ENCODE results near the gene MAP7D3.

MAP7D3 gene

DNA sequence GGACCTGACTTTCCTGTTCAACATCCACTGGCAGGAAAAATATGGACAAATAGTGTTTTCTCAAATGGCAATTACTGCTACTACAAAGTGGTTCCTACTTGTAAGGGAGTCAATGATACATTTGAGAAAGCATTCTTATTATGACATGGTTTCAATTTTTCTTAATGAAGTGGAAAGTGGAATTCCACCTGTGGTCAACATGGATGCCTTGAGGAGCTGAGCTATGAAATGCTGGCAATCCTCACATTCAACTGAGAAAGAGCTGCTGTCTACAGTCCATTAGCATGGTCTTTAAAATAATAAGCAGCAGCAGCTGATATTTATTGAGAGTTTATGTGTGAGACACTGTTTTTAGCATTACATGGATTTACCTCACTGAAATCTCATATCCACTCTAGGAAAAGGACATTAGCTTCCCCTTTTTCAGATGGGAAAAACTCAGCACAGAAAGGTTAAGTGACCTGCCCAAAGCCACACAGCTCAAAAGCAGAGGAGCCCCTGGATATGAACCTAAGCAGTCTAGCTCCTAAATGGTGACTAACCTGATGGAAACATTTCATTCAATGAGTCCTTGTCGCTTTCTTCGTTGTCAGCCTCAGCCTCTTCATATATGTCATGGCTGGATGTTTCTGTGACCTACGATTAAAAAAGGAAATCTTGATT, 29.2 kb downstream of the MAP7D3 start:
- no peak for TF ChIP-seq CTCF (conservative IDR thresholded peaks at IDR 0.05; ENCODE audit: low read depth, low read length)
- DNase-seq (ENCODE audit: low read depth) = no peak
- H3K4me3 ChIP-seq (ENCODE audit: low read depth, low read length) = no peak overlapping the region

- no peak for DNase-seq (ENCODE audit: low read depth)
- TF ChIP-seq CTCF (conservative IDR thresholded peaks at IDR 0.05; ENCODE audit: low read depth, low read length) = no peak
Measured at GRCh38 chrX:136220951-136221350, 30.2 kb downstream of the MAP7D3 start.

DNA sequence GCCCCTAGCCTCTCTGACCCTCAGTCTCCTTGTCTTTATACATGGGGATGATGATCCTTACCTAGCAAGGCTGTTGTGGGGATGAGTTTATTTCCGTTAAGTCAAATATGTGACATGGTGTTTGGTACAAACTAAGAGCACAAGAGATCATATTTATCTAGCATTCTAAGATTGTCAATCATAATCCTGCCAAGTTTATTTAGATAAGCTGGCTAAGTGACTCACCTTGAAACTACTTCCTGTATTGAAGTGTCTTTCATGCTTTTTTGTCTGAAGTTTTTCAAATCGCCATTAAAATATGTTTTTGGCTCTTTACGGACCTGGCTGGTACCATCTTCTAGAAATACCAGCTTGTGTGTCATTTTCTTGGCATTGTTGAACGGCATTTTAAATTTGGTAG, 30.7 kb downstream of the MAP7D3 start:
- H3K4me3 ChIP-seq (ENCODE audit: low read depth, low read length) = no peak overlapping the region
- TF ChIP-seq CTCF (conservative IDR thresholded peaks at IDR 0.05; ENCODE audit: low read depth, low read length) = no peak

More at GRCh38 chrX:136220951-136221350, 30.2 kb downstream of the MAP7D3 start:
- no peak overlapping the region for H3K4me3 ChIP-seq (ENCODE audit: low read depth, low read length)

DNA sequence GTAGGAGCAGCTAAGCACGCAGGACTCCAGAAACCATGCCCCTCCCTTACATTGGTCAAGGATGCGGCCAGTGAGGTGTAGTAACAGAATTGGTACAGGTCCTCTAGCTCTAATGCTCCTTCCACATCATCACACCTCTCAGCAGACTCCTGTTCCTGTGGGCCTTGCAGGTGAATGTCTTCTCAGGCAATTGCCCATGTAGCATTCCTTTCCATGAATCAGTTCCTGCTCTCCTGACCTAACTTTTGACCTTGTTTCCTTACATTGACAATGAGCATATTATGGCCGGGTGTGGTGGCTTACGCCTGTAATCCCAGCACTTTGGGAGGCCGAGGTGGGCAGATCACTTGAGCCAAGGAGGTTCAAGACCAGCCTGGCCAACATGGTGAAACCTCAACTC, 31.3 kb downstream of the MAP7D3 start:
- DNase-seq (ENCODE audit: low read depth) = no peak
- no peak for TF ChIP-seq CTCF (conservative IDR thresholded peaks at IDR 0.05; ENCODE audit: low read depth, low read length)
- no peak overlapping the region for H3K4me3 ChIP-seq (ENCODE audit: low read depth, low read length)

More for the DNA sequence above, 30.7 kb downstream of the MAP7D3 start:
- no peak for DNase-seq (ENCODE audit: low read depth)

GRCh38 chrX:136215559-136215958, 35.6 kb downstream of the MAP7D3 start:
- no peak for DNase-seq (ENCODE audit: low read depth)
- TF ChIP-seq CTCF (conservative IDR thresholded peaks at IDR 0.05; ENCODE audit: low read depth, low read length) = no peak
- no peak overlapping the region for H3K4me3 ChIP-seq (ENCODE audit: low read depth, low read length)

DNA sequence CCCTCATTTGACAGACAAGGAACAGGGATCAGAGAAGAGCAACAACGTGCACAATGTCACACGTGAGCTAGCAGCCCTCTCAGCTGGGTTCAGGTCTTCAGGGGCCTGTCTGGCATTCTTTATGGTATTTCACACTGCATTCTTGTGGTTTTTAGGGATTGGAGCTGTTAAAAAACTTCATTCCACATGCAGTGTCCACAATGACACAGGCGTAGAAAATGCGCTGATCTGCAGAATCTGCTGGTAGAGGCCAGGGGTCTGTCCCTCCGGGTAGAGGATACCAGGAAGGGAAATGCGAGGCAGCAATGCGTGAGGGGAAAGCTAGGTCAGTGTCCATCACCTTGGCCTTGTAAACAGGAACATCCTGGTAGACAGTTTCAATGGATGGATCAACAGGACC, 36.6 kb downstream of the MAP7D3 start:
- H3K4me3 ChIP-seq (ENCODE audit: low read depth, low read length) = no peak overlapping the region
- peak; percentile 95 for DNase-seq (ENCODE audit: low read depth)
- TF ChIP-seq CTCF (conservative IDR thresholded peaks at IDR 0.05; ENCODE audit: low read depth, low read length) = no peak

GRCh38 chrX:136212557-136213111, 38.6 kb downstream of the MAP7D3 start:
- TF ChIP-seq CTCF (conservative IDR thresholded peaks at IDR 0.05; ENCODE audit: low read depth, low read length) = no peak
- no peak overlapping the region for H3K4me3 ChIP-seq (ENCODE audit: low read depth, low read length)
- no peak for DNase-seq (ENCODE audit: low read depth)

All from choroid plexus epithelial cell (primary cell).